ENCODE measurements around the gene ISL1.

DNA sequence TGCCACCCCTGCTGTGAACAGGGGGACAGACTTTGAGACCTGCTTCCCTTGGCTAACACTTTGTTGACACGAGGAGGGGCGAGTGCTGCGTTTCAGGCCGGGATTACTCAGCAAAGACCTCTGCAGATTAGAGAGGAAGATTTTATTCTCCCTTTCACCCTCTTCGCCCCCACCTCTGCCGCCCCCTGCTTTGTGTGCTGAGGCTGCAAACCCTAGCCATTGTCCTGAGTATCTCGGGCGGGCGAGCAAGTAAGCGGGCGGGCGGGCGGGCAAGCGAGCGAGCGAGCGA lies 6.0 kb downstream of the ISL1 start:
- no peak for TF ChIP-seq SUZ12 (IDR thresholded peaks at IDR 0.05; ENCODE audit: extremely low read depth, insufficient read depth, insufficient read length)
- no peak for TF ChIP-seq ZNF274 (IDR thresholded peaks at IDR 0.05; ENCODE audit: low read depth, low read length)
